Mammary epithelial cell (primary cell): ENCODE results near the gene PAM.

Experiments used
- EZH2 ChIP-seq: IDR thresholded peaks from 2 replicates; pipeline ENCODE4 v1.6.1; 2012; ENCODE audit warnings: low read length, inconsistent platforms, borderline replicate concordance
- TF ChIP-seq, protein P1 (sequence below), 2 donors: IDR thresholded peaks in 1 of 2; conservative IDR thresholded peaks in 1 of 2; 2 replicates each; pipeline ENCODE4 v1.5.1; 2011 to 2012; ENCODE audit warnings: inconsistent platforms in 2 of 2, low read length in 2 of 2, mild to moderate bottlenecking in 2 of 2, control low read depth in 1 of 2, low read depth in 1 of 2; ENCODE audit not compliant: insufficient read depth in 1 of 2; ENCODE audit errors: extremely low read depth in 1 of 2

- TF ChIP-seq, protein P1, sequence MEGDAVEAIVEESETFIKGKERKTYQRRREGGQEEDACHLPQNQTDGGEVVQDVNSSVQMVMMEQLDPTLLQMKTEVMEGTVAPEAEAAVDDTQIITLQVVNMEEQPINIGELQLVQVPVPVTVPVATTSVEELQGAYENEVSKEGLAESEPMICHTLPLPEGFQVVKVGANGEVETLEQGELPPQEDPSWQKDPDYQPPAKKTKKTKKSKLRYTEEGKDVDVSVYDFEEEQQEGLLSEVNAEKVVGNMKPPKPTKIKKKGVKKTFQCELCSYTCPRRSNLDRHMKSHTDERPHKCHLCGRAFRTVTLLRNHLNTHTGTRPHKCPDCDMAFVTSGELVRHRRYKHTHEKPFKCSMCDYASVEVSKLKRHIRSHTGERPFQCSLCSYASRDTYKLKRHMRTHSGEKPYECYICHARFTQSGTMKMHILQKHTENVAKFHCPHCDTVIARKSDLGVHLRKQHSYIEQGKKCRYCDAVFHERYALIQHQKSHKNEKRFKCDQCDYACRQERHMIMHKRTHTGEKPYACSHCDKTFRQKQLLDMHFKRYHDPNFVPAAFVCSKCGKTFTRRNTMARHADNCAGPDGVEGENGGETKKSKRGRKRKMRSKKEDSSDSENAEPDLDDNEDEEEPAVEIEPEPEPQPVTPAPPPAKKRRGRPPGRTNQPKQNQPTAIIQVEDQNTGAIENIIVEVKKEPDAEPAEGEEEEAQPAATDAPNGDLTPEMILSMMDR (conservative IDR thresholded peaks at IDR 0.05 in 1 of 2, IDR thresholded peaks at IDR 0.05 in 1 of 2; ENCODE audit: extremely low read depth in 1 of 2, insufficient read depth in 1 of 2, low read depth in 1 of 2, low read length in 2 of 2) = no peak
- no peak for TF ChIP-seq EZH2
Observed at GRCh38 chr5:102937894-102938293, 182.8 kb downstream of the PAM start.
